ENCODE results near the gene RPS5. TPM values are rescaled to one million over a fixed set of nuclear protein-coding genes. Genes with fewer than 3 reads are reported as not detected.

RPS5 gene
- 2,297 to 2,583 TPM (median 2,408 TPM) in 5 replicates for total RNA-seq (2022; extraction: Qiagen RNA extraction)

DNA sequence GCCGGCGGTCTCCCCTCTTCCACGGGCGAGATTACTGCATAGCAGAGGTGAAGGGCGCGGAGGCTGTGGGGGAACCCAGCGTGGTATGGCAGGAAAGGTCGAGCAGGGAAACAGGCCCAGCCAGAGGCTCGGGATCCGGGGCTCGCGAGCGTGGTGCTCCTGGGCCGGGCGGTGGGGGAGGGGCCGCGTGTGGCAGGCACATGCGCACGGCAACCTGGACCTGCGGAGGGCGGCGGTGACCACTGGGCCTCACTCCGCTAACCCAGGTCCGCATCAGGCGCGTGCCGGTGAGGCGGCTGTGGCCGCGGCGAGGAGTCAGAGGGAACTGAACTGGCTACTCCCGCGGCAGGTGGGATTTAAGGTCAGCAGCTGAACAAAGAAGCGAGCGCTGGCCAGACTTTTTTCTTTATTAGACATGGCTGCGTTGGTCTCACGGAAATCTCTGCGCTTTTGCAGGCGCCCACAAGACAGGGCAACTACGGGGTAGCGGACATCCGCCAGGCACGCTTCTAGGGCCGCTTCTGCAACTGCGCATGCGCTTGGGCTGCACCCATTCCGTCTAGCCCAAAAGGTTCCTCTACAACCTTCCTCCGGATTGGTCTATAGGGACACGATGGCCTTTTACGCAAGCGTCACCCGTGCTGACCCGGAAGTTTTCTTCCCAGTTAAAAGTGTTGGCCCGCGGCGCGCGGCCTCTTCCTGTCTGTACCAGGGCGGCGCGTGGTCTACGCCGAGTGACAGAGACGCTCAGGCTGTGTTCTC is at the start of gene RPS5:
TSS of gene RPS5 (plus strand) at position 694 of the 762 bp plus-strand sequence. CDS start 869 bp downstream, outside the sequence.

DNA sequence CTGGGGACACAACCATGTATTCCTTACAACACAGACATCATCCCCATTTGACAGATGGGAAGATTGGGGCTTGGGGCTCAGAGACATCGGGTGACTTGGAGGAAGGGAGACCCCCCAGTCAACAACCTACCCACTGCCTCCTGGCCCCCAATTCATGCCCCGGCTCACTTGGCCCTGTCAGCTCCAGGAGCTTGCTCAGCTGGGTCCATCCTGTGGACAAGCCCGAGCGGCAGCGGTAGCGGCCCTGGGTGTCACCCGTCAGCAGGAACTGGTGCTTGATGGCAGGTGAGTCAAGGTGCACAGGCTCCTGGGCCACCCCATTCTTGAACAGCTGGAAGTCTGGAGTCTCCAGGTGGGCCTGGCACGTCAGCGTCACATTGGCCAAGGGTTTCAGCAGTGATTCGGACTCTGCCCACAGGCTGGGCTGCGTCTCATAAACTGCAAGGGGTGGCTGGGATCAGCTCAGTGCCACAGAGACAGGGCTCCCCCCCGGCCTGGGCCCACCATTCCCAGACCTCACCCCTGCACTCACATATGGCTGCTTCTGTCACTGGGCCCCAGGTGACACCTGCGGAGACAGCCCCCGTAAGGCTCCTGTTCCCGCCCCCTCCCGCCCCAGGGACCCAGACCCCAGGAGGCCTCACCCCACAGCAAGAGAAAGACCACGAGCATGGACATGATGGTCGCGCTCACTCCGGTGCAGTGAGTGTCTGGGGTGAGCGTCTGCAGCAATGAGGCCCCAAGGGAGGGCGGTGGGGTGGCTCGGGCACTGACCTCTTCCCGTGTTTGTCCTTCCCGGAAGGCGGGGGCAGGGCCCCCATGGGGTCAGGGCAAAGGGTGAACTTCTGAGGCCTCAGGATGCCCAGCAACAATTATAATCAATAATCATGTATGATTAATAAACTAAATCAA is 34.1 kb upstream of the RPS5 start, which contains the start of gene A1BG:
TSS of gene A1BG (minus strand) at position 733 of the 912 bp plus-strand sequence. CDS start at position 678, 55 bp downstream.

GRCh38 chr19:58362272-58362994 is 24.6 kb upstream of the RPS5 start, which contains the start of gene ZNF497:
Gene ZNF497 (minus strand): TSS chr19:58362751. CDS start chr19:58357635, 5,116 bp downstream.

DNA sequence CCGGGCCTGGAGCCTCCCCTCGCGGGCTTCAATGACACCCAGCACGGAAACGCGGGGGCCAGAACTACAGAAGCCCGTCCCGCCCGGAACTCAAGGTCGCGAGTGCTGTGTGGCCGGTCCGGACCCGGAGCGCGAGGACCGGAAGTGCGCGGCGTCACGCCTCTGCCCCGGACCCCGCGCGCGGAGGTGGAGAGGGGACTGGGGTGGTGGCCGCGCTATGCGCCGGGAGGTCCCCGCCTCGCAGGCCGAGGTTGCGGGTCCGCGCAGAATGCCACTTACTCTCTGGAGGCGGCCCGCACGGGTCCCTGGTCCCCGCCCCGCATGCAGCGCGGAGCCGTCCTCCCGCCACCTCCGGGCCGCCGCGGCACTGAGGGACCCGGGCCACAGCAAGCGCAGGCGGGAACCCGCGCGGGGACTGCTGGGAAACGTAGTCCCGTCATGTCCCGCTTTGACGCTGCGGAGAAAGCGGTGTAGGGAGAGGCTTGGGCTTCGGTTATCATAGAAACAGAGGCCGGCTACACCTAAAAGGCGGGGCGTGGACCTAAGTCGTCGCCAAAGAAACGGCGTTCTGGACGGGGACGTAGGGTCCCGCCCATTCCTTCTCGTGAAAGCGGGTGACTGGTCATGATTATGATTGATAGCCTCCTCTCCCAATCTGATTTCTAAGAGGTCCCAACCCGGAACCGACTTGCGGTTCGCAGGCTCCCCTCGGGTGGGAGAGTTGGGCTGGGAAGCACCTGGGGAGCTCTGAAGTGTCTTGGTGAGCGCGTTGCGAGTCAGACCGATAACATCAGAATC is 6.2 kb upstream of the RPS5 start, which contains the start of gene ZNF837:
TSS of gene ZNF837 (minus strand) at position 369 of the 798 bp plus-strand sequence. CDS start 11,698 bp downstream, outside the sequence.

GRCh38 chr19:58395220-58395978 is 8.3 kb downstream of the RPS5 start, which contains the start of gene RNF225:
Gene RNF225 (plus strand): TSS chr19:58395656. CDS start chr19:58396090, 434 bp downstream.

GRCh38 chr19:58408152-58409009 is 21.3 kb downstream of the RPS5 start, which contains the start of gene ZNF584:
Gene ZNF584 (plus strand): TSS chr19:58408649. CDS start chr19:58409148, 499 bp downstream.

GRCh38 chr19:58439576-58440554 is 52.8 kb downstream of the RPS5 start, which contains the start of gene ZNF132:
Gene ZNF132 (minus strand): TSS chr19:58440153. CDS start chr19:58439821, 332 bp downstream.

Other genes with a start within 250 kb of the RPS5 start
- gene ZNF329, start 236.5 kb upstream of the RPS5 start, total RNA-seq (2022; extraction: Qiagen RNA extraction), result 2.5 to 3.1 TPM (median 2.8 TPM) in 5 replicates
- 11.6 to 15.2 TPM (median 12.8 TPM) in 5 replicates for gene ZNF274, start 204.2 kb upstream of the RPS5 start, total RNA-seq (2022; extraction: Qiagen RNA extraction)
- 15.5 to 24.6 TPM (median 17.5 TPM) in 5 replicates for gene ZNF544, start 158.4 kb upstream of the RPS5 start, total RNA-seq (2022; extraction: Qiagen RNA extraction)
- gene ZNF8, start 108.3 kb upstream of the RPS5 start, total RNA-seq (2022; extraction: Qiagen RNA extraction), result 0.80 to 1.2 TPM (median 0.93 TPM) in 5 replicates
- 84.3 to 105 TPM (median 89.0 TPM) in 5 replicates for gene ERVK3-1, start 81.9 kb upstream of the RPS5 start, total RNA-seq (2022; extraction: Qiagen RNA extraction)
- gene ZSCAN22, start 60.3 kb upstream of the RPS5 start, total RNA-seq (2022; extraction: Qiagen RNA extraction), result 2.1 to 3.0 TPM (median 2.4 TPM) in 5 replicates
- 8.7 to 15.9 TPM (median 14.4 TPM) in 5 replicates for gene A1BG, start 33.8 kb upstream of the RPS5 start, total RNA-seq (2022; extraction: Qiagen RNA extraction)
- gene ZNF497, start 24.5 kb upstream of the RPS5 start, total RNA-seq (2022; extraction: Qiagen RNA extraction), result 0.91 to 1.7 TPM (median 1.3 TPM) in 5 replicates
- 0.79 to 1.6 TPM (median 1.4 TPM) in 5 replicates for gene ZNF837, start 6.2 kb upstream of the RPS5 start, total RNA-seq (2022; extraction: Qiagen RNA extraction)
- 0.18 to 0.37 TPM (median 0.23 TPM) in 4 of 5 replicates, not detected in the other for gene RNF225, start 8.4 kb downstream of the RPS5 start, total RNA-seq (2022; extraction: Qiagen RNA extraction)
- gene ZNF584, start 21.4 kb downstream of the RPS5 start, total RNA-seq (2022; extraction: Qiagen RNA extraction), result 16.9 to 19.7 TPM (median 18.2 TPM) in 5 replicates
- 0.12 to 0.19 TPM (median 0.12 TPM) in 4 of 5 replicates, not detected in the other for gene ZNF132, start 52.9 kb downstream of the RPS5 start, total RNA-seq (2022; extraction: Qiagen RNA extraction)
- gene ZNF324B, start 64.4 kb downstream of the RPS5 start, total RNA-seq (2022; extraction: Qiagen RNA extraction), result 6.3 to 6.9 TPM (median 6.6 TPM) in 5 replicates
- gene ZNF324, start 79.8 kb downstream of the RPS5 start, total RNA-seq (2022; extraction: Qiagen RNA extraction), result 9.1 to 11.1 TPM (median 10.4 TPM) in 5 replicates
- gene ZNF446, start 89.1 kb downstream of the RPS5 start, total RNA-seq (2022; extraction: Qiagen RNA extraction), result 10.2 to 13.0 TPM (median 12.3 TPM) in 5 replicates
- gene SLC27A5, start 124.7 kb downstream of the RPS5 start, total RNA-seq (2022; extraction: Qiagen RNA extraction), result 21.6 to 34.9 TPM (median 30.9 TPM) in 5 replicates
- 14.1 to 20.4 TPM (median 19.7 TPM) in 5 replicates for gene ZBTB45, start 132.5 kb downstream of the RPS5 start, total RNA-seq (2022; extraction: Qiagen RNA extraction)
- 628 to 732 TPM (median 680 TPM) in 5 replicates for gene TRIM28, start 156.8 kb downstream of the RPS5 start, total RNA-seq (2022; extraction: Qiagen RNA extraction)
- 191 to 219 TPM (median 202 TPM) in 5 replicates for gene CHMP2A, start 167.8 kb downstream of the RPS5 start, total RNA-seq (2022; extraction: Qiagen RNA extraction)
- 130 to 146 TPM (median 138 TPM) in 5 replicates for gene UBE2M, start 171.3 kb downstream of the RPS5 start, total RNA-seq (2022; extraction: Qiagen RNA extraction)
- gene MZF1, start 186.1 kb downstream of the RPS5 start, total RNA-seq (2022; extraction: Qiagen RNA extraction), result 10.2 to 17.3 TPM (median 15.3 TPM) in 5 replicates

Measured in A549 treated with Mapracorat at 1 μM for 4 hours (cell line).